GM23338 (cell line): ENCODE data around the gene NOSTRIN. TPM values are rescaled to one million over a fixed set of nuclear protein-coding genes. Genes with fewer than 3 reads are reported as not detected.
A peak's percentile ranks its signal among the peaks of the same experiment; 100 is the strongest.

Experiments
- ATAC-seq: fragments of 200-7000 bp; cut with Tn5 transposase; 3 replicates; pipeline ENCODE4 v1.9.1; 2020
- DNase-seq: peaks from one replicate; pipeline ENCODE4 v3.0.0-alpha.2; 2015; ENCODE audit warnings: low spot score
- H2AFZ ChIP-seq: fragments of 200-600 bp; sonication (generic); 2 replicates; pipeline ENCODE4 v1.8.0; 2016; ENCODE audit warnings: antibody characterized with exemption, mild to moderate bottlenecking, moderate library complexity
- H3F3A ChIP-seq: fragments of 200-600 bp; sonication (generic); replicated peaks from 2 replicates; pipeline ENCODE4 v1.8.0; 2017; ENCODE audit warnings: antibody characterized with exemption, mixed run types, low read depth
- H3K27ac ChIP-seq: fragments of 200-600 bp; sonication (generic); 2 replicates; pipeline ENCODE4 v1.6.1; 2016; ENCODE audit warnings: low read depth
- H3K27me3 ChIP-seq: fragments of 200-600 bp; sonication (generic); 2 replicates; pipeline ENCODE4 v1.8.0; 2016; ENCODE audit warnings: mild to moderate bottlenecking, mixed run types, moderate library complexity; ENCODE audit not compliant: insufficient read depth
- H3K36me3 ChIP-seq: fragments of 200-600 bp; sonication (generic); 2 replicates; pipeline ENCODE4 v1.8.0; 2016; ENCODE audit warnings: mild to moderate bottlenecking; ENCODE audit not compliant: insufficient read depth
- H3K4me1 ChIP-seq: fragments of 200-600 bp; sonication (generic); 2 replicates; pipeline ENCODE4 v1.8.0; 2016; ENCODE audit warnings: mild to moderate bottlenecking, moderate library complexity; ENCODE audit not compliant: insufficient read depth
- H3K4me2 ChIP-seq: fragments of 200-600 bp; sonication (generic); 2 replicates; pipeline ENCODE4 v1.7.1; 2017; ENCODE audit warnings: mixed run types
- H3K4me3 ChIP-seq: fragments of 200-600 bp; sonication (generic); 2 replicates; pipeline ENCODE4 v1.6.1; 2016; ENCODE audit warnings: mixed run types
- H3K79me2 ChIP-seq: fragments of 200-600 bp; sonication (generic); replicated peaks from 2 replicates; pipeline ENCODE4 v1.8.0; 2017; ENCODE audit warnings: mild to moderate bottlenecking; ENCODE audit not compliant: insufficient read depth
- H3K9me2 ChIP-seq: fragments of 200-600 bp; sonication (generic); 2 replicates; pipeline ENCODE4 v1.8.0; 2017; ENCODE audit not compliant: insufficient read depth
- H4K20me1 ChIP-seq: fragments of 200-600 bp; sonication (generic); replicated peaks from 2 replicates; pipeline ENCODE4 v1.8.0; 2017; ENCODE audit warnings: mild to moderate bottlenecking; ENCODE audit not compliant: insufficient read depth
- H3K27ac Mint-ChIP-seq: 2 replicates; pipeline ENCODE4 v1.8.0; 2020; ENCODE audit warnings: inconsistent platforms, mild to moderate bottlenecking, moderate library complexity, mixed read lengths
- H3K27me3 Mint-ChIP-seq: 3 replicates; pipeline ENCODE4 v1.8.0; 2022; ENCODE audit warnings: low read depth, mild to moderate bottlenecking, moderate library complexity, mixed read lengths, inconsistent platforms; ENCODE audit not compliant: insufficient read depth, poor library complexity
- H3K36me3 Mint-ChIP-seq: 3 replicates; pipeline ENCODE4 v1.8.0; 2021; ENCODE audit warnings: low read depth, mild to moderate bottlenecking, inconsistent platforms, moderate library complexity, mixed read lengths
- H3K4me1 Mint-ChIP-seq: 3 replicates; pipeline ENCODE4 v1.8.0; 2020; ENCODE audit warnings: mild to moderate bottlenecking, inconsistent platforms, mixed read lengths
- H3K4me3 Mint-ChIP-seq: 3 replicates; pipeline ENCODE4 v1.8.0; 2021; ENCODE audit warnings: moderate library complexity, mild to moderate bottlenecking, inconsistent platforms, mixed read lengths
- H3K9me3 Mint-ChIP-seq: 3 replicates; pipeline ENCODE4 v1.8.0; 2020; ENCODE audit warnings: moderate library complexity, mild to moderate bottlenecking, inconsistent platforms, mixed read lengths
- EZH2 ChIP-seq: fragments of 200-600 bp; sonication (generic); IDR thresholded peaks from one replicate; pipeline ENCODE4 v1.8.0; 2017; ENCODE audit warnings: antibody characterized with exemption, mild to moderate bottlenecking, low read depth; ENCODE audit not compliant: unreplicated experiment
- EZH2phosphoT487 ChIP-seq: fragments of 200-600 bp; sonication (generic); IDR thresholded peaks from one replicate; pipeline ENCODE4 v1.8.1; 2018; ENCODE audit warnings: antibody characterized with exemption; ENCODE audit not compliant: unreplicated experiment
- JUNB ChIP-seq: IDR thresholded peaks from one replicate; pipeline ENCODE4 v1.6.1; 2016; ENCODE audit warnings: antibody characterized with exemption; ENCODE audit not compliant: unreplicated experiment
- NANOG ChIP-seq: IDR thresholded peaks from 2 replicates; pipeline ENCODE4 v1.6.1; 2016; ENCODE audit warnings: antibody characterized with exemption, borderline replicate concordance
- POLR2AphosphoS5 ChIP-seq: IDR thresholded peaks from 2 replicates; pipeline ENCODE4 v1.6.1; 2016; ENCODE audit warnings: antibody characterized with exemption, low read depth
- STAT1 ChIP-seq: IDR thresholded peaks from one replicate; pipeline ENCODE4 v1.6.1; 2016; ENCODE audit warnings: antibody characterized with exemption; ENCODE audit not compliant: unreplicated experiment
- ZNF114 ChIP-seq: fragments of 250-450 bp; sonication (Bioruptor Pico); IDR thresholded peaks from 2 replicates; pipeline ENCODE4 v1.5.0; 2020; ENCODE audit warnings: mild to moderate bottlenecking, moderate library complexity
- polyA plus RNA-seq: library from polyadenylated mRNA; unstranded; fragments of >200 nt; fragmentation: Nextera tagmentation; extraction: Ambion mirVana; gene quantifications from 2 replicates; pipeline ENCODE4 v1.2.1, GENCODE V29; 2016
- total RNA-seq: library from RNA; depleted of rRNA; stranded (reverse); fragments of >200 nt; shearing (Covaris generic); gene quantifications from 2 replicates; pipeline ENCODE4 v1.2.3, GENCODE V29; 2014
- TF ChIP-seq, protein P1 (sequence below), 2 experiments: fragments of 200-600 bp in 1 of 2; sonication (generic) in 1 of 2; conservative IDR thresholded peaks; 2 replicates each; pipeline versions ENCODE4 v1.5.1 to v1.6.1; 2016 to 2017; ENCODE audit warnings: antibody characterized with exemption in 2 of 2, low read depth in 2 of 2, mild to moderate bottlenecking in 2 of 2, moderate library complexity in 1 of 2
- TF ChIP-seq, protein P2 (sequence below): IDR thresholded peaks from one replicate; pipeline ENCODE4 v1.6.1; 2018; ENCODE audit warnings: antibody characterized with exemption; ENCODE audit not compliant: unreplicated experiment

NOSTRIN gene
- total and polyA plus RNA-seq, 2 experiments from 2014 or later, result 1.8 TPM; not detected in 1

DNA sequence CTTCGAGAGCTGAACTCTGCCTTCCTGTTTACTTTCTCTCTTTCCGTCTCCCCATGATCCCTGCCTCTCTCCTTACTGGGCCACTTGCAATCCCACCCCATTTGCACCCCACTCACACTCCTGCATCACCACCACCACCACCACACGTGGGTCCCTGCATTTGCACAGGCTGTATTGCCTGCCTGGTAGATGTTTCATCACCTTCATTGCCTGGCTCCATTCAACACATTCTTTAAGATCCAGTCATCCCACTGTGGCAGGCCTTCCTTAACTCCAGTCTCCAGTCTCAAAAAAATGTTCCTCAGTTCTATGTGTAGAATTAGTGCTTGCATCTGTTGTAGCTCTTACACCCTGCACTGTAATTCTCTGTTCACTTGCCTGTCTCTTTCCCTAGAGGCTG, 13.9 kb downstream of the NOSTRIN start:
- no peaks in the 10 kb centered on the region for H3K79me2 ChIP-seq
- no peaks in the 10 kb centered on the region; the same call in 1 of the 2 replicates for H3K4me1 ChIP-seq
- no peaks in the 10 kb centered on the region for H3K27me3 ChIP-seq
- no peaks in the 10 kb centered on the region for H4K20me1 ChIP-seq
- H3K27me3 Mint-ChIP-seq, result no peaks in the 10 kb centered on the region
- H3F3A ChIP-seq, result no peaks in the 10 kb centered on the region
- TF ChIP-seq, protein P1, sequence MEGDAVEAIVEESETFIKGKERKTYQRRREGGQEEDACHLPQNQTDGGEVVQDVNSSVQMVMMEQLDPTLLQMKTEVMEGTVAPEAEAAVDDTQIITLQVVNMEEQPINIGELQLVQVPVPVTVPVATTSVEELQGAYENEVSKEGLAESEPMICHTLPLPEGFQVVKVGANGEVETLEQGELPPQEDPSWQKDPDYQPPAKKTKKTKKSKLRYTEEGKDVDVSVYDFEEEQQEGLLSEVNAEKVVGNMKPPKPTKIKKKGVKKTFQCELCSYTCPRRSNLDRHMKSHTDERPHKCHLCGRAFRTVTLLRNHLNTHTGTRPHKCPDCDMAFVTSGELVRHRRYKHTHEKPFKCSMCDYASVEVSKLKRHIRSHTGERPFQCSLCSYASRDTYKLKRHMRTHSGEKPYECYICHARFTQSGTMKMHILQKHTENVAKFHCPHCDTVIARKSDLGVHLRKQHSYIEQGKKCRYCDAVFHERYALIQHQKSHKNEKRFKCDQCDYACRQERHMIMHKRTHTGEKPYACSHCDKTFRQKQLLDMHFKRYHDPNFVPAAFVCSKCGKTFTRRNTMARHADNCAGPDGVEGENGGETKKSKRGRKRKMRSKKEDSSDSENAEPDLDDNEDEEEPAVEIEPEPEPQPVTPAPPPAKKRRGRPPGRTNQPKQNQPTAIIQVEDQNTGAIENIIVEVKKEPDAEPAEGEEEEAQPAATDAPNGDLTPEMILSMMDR (conservative IDR thresholded peaks at IDR 0.05; ENCODE audit: low read depth in 2 of 2), result no peak
- TF ChIP-seq, protein P2, sequence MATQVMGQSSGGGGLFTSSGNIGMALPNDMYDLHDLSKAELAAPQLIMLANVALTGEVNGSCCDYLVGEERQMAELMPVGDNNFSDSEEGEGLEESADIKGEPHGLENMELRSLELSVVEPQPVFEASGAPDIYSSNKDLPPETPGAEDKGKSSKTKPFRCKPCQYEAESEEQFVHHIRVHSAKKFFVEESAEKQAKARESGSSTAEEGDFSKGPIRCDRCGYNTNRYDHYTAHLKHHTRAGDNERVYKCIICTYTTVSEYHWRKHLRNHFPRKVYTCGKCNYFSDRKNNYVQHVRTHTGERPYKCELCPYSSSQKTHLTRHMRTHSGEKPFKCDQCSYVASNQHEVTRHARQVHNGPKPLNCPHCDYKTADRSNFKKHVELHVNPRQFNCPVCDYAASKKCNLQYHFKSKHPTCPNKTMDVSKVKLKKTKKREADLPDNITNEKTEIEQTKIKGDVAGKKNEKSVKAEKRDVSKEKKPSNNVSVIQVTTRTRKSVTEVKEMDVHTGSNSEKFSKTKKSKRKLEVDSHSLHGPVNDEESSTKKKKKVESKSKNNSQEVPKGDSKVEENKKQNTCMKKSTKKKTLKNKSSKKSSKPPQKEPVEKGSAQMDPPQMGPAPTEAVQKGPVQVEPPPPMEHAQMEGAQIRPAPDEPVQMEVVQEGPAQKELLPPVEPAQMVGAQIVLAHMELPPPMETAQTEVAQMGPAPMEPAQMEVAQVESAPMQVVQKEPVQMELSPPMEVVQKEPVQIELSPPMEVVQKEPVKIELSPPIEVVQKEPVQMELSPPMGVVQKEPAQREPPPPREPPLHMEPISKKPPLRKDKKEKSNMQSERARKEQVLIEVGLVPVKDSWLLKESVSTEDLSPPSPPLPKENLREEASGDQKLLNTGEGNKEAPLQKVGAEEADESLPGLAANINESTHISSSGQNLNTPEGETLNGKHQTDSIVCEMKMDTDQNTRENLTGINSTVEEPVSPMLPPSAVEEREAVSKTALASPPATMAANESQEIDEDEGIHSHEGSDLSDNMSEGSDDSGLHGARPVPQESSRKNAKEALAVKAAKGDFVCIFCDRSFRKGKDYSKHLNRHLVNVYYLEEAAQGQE, result no peak
- TF ChIP-seq STAT1, result no peak
- no peaks in the 10 kb centered on the region for H3K36me3 ChIP-seq
- H3K4me3 Mint-ChIP-seq, result no peak overlapping the region
- no peak for ATAC-seq
- peak overlapping the region; percentile 47; the same call in 1 of the 2 replicates for H2AFZ ChIP-seq
- DNase-seq, result no peak
- no peak overlapping the region for H3K27ac Mint-ChIP-seq
- H3K4me1 Mint-ChIP-seq, result peaks cover 5% of the 10 kb centered on the region
- no peak overlapping the region for H3K4me3 ChIP-seq
- no peaks in the 10 kb centered on the region for H3K36me3 Mint-ChIP-seq
- H3K9me3 Mint-ChIP-seq, result no peaks in the 10 kb centered on the region
- no peaks in the 10 kb centered on the region; the same call in 1 of the 2 replicates for H3K9me2 ChIP-seq
- no peak overlapping the region for H3K4me2 ChIP-seq
- no peak overlapping the region for H3K27ac ChIP-seq

DNA sequence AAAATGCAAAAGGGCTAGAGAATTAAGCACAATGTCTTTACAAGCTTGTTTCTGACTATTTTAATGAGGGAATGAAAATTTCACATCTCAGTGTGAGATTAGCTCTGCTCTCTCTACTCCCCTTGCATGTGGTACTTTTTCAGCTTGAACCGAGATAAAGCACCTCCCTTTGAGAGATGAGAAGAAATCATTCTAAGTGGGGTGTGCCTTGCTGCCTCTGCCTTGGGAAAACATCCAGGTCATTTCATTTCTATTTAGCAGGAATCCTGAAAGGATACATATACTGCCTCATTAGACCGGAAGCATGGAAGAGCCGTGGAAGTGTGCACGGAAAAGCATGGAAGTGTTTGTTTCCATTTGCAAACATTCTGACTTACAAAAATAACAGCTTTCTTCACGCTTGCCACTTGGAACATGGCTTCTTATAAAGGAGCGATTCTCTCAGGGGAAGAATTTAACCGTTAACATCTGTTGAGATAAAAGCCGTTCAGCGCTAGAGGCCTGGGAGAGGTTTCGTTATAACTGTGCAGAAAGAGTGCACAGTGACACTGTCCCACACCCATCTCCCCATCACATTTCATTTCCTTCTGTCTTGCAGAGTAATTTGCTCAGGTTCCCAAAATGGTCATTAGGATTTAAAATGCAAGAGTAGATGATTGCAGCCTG, 16.7 kb downstream of the NOSTRIN start:
- Histone ChIP-seq H3K4me2 (no peak overlapping the region), H3K27me3 (no peaks in the 10 kb centered on the region), H3K79me2 (no peaks in the 10 kb centered on the region), H3K4me3 (no peak overlapping the region), H3K4me1 (no peaks in the 10 kb centered on the region), H3K9me2 (no peaks in the 10 kb centered on the region; the same call in 1 of the 2 replicates), H4K20me1 (no peaks in the 10 kb centered on the region), H3F3A (no peaks in the 10 kb centered on the region), H2AFZ (0 out of 2 replicates have a peak overlapping the region, but pooled peaks have one; percentile 38), H3K27ac (no peak overlapping the region), H3K36me3 (no peaks in the 10 kb centered on the region)
- no peaks in the 10 kb centered on the region for H3K36me3 Mint-ChIP-seq
- H3K27ac Mint-ChIP-seq, result no peak overlapping the region
- no peaks in the 10 kb centered on the region for H3K9me3 Mint-ChIP-seq
- TF ChIP-seq STAT1 (no peak), JUNB (no peak), ZNF114 (CRISPR knock-in tag) (no peak), EZH2phosphoT487 (no peak), NANOG (no peak), POLR2AphosphoS5 (no peak), EZH2 (no peak)
- TF ChIP-seq, protein P2, result no peak
- peaks cover under 1% of the 10 kb centered on the region for H3K27me3 Mint-ChIP-seq
- H3K4me1 Mint-ChIP-seq, result no peaks in the 10 kb centered on the region; the same call in 2 of the 3 replicates
- DNase-seq, result no peak
- no peak for ATAC-seq
- H3K4me3 Mint-ChIP-seq, result no peak overlapping the region
